Measurements from ENCODE around the gene IL17REL.

DNA sequence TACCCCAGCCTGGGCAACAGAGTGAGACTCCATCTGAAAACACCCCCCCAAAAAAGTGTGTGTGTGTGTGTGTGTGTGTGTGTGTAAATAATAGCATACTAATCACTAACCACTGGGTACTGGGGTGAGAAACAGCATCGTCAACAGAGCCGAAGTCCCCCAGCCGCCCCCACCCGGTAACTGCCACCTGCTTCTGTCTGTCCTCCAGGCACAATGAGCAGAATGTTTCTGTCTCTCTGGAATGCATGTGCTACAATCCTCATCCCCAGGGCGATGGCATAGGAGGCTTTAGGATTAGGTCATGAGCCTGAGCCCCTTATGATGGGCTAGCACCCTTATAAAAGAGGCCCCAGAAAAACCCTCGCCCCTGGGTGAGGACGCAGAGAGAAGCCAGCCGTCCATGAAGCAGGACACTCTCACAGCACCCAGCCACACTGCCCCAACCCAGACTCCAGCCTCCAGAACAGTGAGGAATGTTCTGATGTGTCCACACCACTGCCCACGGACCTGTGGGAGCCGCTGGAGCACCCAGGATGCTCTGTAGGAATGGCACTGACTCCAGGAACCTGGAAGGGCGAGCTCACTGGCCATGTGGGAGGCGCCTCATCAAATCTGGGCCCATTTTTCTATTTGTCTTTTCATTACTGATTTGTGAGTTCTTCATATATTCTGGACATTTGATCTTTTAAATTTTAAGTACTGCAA is 35.6 kb upstream of the IL17REL start:
- TF ChIP-seq CTCF (conservative IDR thresholded peaks at IDR 0.05; ENCODE audit: low read length) (no peak), EZH2phosphoT487 (IDR thresholded peaks at IDR 0.05; ENCODE audit: borderline replicate concordance) (no peak)
